ENCODE measurements around the gene RAB30. TPM values are rescaled to one million over a fixed set of nuclear protein-coding genes. Genes with fewer than 3 reads are reported as not detected.

Gene RAB30, protein sequence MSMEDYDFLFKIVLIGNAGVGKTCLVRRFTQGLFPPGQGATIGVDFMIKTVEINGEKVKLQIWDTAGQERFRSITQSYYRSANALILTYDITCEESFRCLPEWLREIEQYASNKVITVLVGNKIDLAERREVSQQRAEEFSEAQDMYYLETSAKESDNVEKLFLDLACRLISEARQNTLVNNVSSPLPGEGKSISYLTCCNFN
- 100 to 1,000 TPM in 1 of 4 donors, 10 to 100 TPM in 3; 12.4 to 113 (median 48.4) TPM for total RNA-seq

DNA sequence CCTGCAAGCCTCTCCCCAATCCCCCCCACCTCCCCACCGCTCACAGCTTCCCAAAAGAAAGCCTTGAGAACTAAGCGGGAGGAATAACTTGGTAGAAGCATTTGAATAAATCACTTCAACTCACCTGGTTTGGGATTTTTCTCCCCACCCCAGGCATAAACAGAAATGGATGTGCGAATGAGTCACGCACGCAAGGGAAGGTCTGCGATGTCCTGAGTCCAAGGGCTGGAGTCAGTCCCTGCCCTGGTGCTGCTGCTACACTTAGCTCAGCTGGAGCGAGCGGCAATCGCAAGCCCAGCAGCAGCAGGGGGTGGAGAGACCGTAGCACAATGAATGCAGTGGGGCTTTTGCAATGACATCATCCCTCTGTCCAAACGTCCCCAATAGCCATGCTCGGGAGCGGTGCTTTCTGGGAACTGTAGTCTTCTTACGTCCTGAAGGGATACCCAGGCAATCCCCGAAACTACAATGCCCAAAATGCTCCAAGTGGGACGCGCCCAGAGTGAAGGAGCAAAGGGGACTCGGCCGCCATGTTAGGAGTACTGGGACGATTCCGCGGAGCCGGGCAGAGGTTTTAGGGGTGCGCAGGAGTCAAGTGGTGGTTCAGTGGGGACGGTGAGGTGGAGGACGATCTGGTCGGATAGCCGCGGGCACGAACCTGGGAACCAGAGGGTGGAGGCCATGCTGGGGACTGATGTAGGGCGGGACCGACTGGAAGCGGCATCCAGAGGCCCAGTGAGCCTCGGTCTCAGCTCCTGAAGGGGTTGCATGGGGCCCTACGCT, at the start of gene RAB30:
TSS of gene RAB30 (minus strand) at position 331 of the 783 bp plus-strand sequence. CDS start 74,581 bp downstream, outside the sequence.
- peak within 1 kb of the TSS; percentile 69 to 78 for H3K4me3 ChIP-seq
- no peaks in the 10 kb centered on the region for H3K36me3 ChIP-seq
- peak; percentile 95 to 100 for DNase-seq
- H3K27me3 ChIP-seq = no peaks in the 10 kb centered on the region
- H3K9me3 ChIP-seq = no peaks in the 10 kb centered on the region
- intact Hi-C loops (cut with DNase I; ENCODE audit: low total_unique reads) = loop anchor here (5.0 kb wide), 1 partner anchor 121 kb away; the partner anchor contains the start of gene ANKRD42
- TF ChIP-seq, protein P1, sequence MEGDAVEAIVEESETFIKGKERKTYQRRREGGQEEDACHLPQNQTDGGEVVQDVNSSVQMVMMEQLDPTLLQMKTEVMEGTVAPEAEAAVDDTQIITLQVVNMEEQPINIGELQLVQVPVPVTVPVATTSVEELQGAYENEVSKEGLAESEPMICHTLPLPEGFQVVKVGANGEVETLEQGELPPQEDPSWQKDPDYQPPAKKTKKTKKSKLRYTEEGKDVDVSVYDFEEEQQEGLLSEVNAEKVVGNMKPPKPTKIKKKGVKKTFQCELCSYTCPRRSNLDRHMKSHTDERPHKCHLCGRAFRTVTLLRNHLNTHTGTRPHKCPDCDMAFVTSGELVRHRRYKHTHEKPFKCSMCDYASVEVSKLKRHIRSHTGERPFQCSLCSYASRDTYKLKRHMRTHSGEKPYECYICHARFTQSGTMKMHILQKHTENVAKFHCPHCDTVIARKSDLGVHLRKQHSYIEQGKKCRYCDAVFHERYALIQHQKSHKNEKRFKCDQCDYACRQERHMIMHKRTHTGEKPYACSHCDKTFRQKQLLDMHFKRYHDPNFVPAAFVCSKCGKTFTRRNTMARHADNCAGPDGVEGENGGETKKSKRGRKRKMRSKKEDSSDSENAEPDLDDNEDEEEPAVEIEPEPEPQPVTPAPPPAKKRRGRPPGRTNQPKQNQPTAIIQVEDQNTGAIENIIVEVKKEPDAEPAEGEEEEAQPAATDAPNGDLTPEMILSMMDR (IDR thresholded peaks at IDR 0.05) = no peak
- peak; percentile 92 to 94 for TF ChIP-seq POLR2A (IDR thresholded peaks at IDR 0.05)
- H3K27ac ChIP-seq = peak within 1 kb of the TSS; percentile 94 to 97
- peaks cover 6 to 15% of the 10 kb centered on the region in 2 donors for H3K4me1 ChIP-seq

DNA sequence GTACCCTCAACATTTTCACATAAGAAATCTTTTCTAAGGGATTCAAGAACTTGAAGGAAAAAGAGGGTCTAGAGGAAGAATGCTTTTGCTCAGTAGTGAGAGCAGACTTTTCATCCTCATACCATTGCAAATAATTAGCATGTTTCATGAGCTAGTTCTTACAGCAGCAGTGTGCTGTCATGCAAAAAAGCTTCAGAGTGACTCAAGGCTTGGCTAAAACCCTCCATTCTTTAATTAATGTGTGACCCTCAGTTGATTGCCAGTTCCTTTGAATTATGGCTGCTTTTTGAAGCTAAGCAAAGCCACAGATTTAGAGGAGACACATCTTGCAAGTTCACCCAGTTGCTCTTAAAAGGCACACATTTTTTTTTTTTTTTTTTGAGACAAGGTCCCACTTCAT, 48.6 kb upstream of the RAB30 start:
- no peaks in the 10 kb centered on the region for H3K27me3 ChIP-seq
- TF ChIP-seq POLR2A (IDR thresholded peaks at IDR 0.05) = no peak
- TF ChIP-seq, protein P1 (IDR thresholded peaks at IDR 0.05) = no peak
- H3K27ac ChIP-seq = peak overlapping the region; percentile 60 to 79
- no peak overlapping the region for H3K4me3 ChIP-seq
- H3K9me3 ChIP-seq = no peaks in the 10 kb centered on the region
- intact Hi-C loops (cut with DNase I; ENCODE audit: low total_unique reads) = no loop called here
- DNase-seq = no peak
- H3K4me1 ChIP-seq = peaks cover 0 to 4% of the 10 kb centered on the region in 2 donors
- H3K36me3 ChIP-seq = no peaks in the 10 kb centered on the region

DNA sequence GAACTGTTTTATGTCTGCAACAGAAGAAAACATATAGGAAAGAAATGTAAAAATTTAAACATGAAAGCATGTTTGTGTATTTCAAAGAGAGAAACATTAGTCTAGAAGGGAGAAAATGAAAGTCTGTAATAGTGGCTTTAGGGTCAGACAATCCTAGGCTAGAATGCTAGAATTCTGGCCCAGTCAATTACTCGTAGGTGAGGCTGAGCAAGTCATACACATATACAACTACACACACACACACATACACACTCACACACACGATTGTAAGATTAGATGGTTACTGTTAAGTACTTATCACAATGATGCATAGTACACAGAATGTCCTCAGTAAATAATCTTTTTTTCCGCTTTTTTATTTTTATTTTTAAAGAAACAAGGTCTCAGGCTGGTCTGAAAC, 47.5 kb upstream of the RAB30 start:
- Histone ChIP-seq H3K27ac (peak overlapping the region; percentile 60 to 79), H3K36me3 (no peaks in the 10 kb centered on the region), H3K27me3 (no peaks in the 10 kb centered on the region), H3K4me3 (no peak overlapping the region), H3K4me1 (no peaks in the 10 kb centered on the region), H3K9me3 (no peaks in the 10 kb centered on the region)
- intact Hi-C loops (cut with DNase I; ENCODE audit: low total_unique reads) = no loop called here
- DNase-seq = no peak
- TF ChIP-seq POLR2A (IDR thresholded peaks at IDR 0.05) = no peak
- TF ChIP-seq, protein P1 (IDR thresholded peaks at IDR 0.05) = no peak

DNA sequence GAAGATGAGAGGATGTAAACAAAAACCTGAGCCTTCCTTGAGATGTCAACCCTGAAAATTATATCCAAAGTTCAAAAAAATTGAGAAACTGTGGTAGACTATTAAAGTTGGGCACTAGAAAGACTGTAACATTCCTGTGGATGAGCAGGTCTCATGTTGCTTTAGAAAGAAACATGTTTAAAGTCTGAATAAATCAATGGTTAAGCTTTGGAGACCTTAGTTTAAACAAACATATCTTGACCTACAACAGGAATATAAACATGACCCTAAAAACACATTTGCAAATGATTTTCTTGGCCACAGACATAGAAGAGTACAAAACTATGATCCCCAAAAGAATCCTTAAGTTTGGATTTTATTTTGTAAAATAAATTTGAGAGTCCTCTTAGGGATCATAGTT, 47.1 kb upstream of the RAB30 start:
- Histone ChIP-seq H3K27me3 (no peaks in the 10 kb centered on the region), H3K4me3 (no peak overlapping the region), H3K4me1 (no peaks in the 10 kb centered on the region), H3K9me3 (no peaks in the 10 kb centered on the region), H3K27ac (peak overlapping the region; percentile 60 to 79), H3K36me3 (no peaks in the 10 kb centered on the region)
- no peak for DNase-seq
- intact Hi-C loops (cut with DNase I; ENCODE audit: low total_unique reads) = no loop called here
- TF ChIP-seq POLR2A (IDR thresholded peaks at IDR 0.05) = no peak
- TF ChIP-seq, protein P1 (IDR thresholded peaks at IDR 0.05) = no peak
